Left ventricle myocardium superior (tissue), 1 donor: ENCODE results near the gene SLC2A9. TPM values are rescaled to one million over a fixed set of nuclear protein-coding genes. Genes with fewer than 3 reads are reported as not detected.

Experiments used
- ATAC-seq: fragments of 200-7000 bp; cut with Tn5 transposase; one replicate; pipeline ENCODE4 v1.9.1; 2020; ENCODE audit warnings: mild to moderate bottlenecking, moderate library complexity
- DNase-seq: peaks from one replicate; pipeline ENCODE4 v3.0.0-alpha.2; 2020
- intact Hi-C: fragments of 100-400 bp; cut with micrococcal nuclease; formaldehyde crosslinking; loops from one replicate; pipeline ENCODE4 v1.11.0; 2022
- total RNA-seq: library from RNA; stranded (reverse); fragmentation: NEBNext Ultra II Directional; extraction: Animal tissue kit (Norgen Biotek cat#: 25700); gene quantifications from one replicate; pipeline ENCODE4 v1.2.1, GENCODE V29; 2021
- donor health status: DM: no; HTN: yes; CAD: no; lungs with severe emphysema.

SLC2A9 gene
- total RNA-seq, 1 donor from 2014 or later = 7.1 TPM

DNA sequence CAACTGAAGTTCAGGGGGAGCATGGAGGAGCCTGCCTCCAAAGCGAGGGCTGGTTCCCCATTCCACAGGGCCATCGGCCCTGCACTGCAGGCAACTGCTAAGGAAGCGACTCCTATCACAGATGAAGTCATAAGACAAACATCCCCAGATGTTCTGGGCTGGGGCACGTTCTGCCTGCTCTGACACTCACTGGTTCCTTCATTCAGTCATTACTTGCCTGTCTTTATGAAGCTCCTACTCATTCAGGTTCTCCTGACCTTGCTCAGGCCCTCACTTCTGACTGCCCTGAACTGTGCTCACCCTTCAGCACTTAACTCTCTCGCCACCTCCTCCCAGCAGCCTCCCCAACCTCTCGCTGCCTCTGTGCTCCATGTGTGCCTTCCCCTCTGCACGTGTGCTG is 2.5 kb upstream of the SLC2A9 start:
- no peak for ATAC-seq
- DNase-seq = no peak
- intact Hi-C loops = no loop called here

DNA sequence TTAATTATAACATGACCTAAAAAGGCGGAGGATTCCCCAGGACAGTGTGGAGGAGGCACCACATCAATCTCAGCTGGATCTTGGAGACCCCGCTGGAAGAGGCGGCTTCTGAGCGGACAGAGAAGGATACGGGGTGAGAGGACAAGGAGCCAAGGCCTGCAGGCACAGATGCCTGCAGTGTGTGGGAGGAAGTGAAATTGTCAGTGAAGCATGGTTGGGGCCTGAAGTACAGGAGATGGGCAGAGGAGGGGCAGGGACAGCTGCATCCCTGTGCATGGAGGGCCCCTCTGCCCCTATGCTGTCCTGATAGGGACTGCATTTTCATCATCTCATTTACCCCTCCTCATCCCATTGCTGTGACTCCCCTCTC is 1.7 kb upstream of the SLC2A9 start:
- ATAC-seq (no peak), DNase-seq (no peak)
- intact Hi-C loops = no loop called here

DNA sequence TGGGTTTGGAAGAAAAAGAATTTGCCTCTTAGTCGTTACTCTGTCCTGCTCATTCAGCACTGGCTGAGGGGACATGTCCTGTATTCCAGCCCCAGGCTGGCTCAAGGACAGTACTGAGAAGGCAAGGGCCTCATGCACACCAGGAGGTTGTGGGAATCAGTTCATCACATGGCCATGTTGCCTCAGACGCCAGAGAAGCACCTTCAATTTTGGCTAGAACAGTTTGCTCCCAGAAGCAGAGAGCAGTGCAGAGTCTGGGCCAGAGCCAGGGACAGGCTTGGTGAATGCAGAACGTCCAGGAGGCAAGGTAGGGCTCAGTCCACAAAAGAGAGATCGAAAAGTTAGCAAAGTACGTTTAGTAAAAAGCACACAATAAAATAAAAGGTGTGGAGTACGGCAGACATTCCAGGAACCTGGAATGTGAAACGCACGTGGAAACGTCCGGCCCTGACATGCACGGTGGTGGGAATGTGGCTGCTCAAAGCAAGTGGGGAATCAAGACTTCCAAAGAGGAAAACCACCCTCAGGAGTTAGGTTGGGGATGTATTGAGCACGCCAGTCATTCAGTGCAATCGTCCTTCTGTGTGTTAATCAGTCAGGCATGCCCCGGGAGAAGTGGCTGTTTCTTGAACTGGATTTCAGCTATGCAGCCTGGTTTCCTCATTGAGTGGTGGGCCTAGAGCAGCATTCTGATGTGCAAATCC is 1.2 kb upstream of the SLC2A9 start:
- ATAC-seq (peak; percentile 35), DNase-seq (peak; percentile 68)
- intact Hi-C loops = no loop called here

DNA sequence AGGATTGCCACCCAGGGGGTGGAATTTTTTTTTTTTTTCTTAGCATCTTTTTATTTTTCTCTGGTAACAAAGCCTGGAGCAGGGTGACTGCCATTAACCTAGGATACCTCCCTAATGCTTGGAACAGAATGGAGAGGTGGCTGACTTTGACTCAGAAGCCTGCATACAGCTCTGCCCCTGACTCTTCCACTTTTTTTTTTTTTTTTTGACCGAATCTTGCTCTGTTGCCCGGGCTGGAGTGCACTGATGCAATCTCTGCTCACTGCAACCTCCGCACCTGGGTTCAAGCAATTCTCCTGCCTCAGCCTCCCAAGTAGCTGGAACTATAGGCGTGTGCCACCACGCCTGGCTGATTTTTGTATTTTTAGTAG is 341 bp upstream of the SLC2A9 start:
- DNase-seq = no peak
- intact Hi-C loops = no loop called here
- ATAC-seq = no peak

DNA sequence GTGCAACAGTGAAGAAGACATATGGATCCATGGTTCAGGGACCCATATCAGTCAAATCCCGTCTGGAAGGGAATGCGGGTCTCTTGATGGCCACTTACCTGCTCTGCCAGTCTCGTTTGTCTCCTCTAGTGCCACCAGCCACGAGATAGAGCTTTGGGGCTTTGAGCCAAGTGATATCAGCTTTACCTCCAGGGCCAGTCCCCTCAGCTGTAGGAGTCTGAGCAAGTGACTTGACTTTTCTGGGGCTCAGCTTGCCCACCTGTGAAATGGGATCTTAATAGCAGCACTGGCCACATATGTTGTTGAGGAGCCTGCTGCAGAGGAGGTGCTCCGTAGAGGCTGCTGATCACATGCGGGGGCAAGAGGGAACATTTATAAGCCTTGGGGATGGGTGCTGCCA is 1.2 kb downstream of the SLC2A9 start:
- no peak for DNase-seq
- intact Hi-C loops = no loop called here
- no peak for ATAC-seq

DNA sequence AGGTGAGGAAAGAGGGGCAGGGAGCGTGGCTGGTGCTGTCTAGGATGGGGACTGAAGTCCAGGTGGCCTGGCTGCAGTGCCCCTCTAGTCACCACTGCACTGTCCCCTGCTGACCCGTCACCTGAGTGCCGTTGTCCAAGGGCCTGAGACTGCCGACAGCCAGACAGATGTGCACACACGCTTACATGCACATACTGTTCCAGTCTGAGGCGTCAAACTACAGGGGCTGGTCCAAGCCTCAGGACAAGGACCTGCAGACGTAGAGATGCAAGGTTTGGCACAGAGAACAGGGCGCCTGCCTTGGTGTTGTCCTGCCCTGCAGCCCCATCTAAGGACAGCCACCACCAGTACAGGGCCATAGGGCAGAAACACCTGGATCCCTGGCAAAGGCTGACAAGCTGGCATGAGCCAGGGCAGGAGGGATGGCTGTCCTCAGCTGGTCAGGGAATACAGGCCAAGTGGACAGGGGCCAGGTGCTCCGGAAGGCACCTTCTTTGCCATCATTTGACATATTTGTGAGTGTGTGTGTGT is 1.7 kb downstream of the SLC2A9 start:
- ATAC-seq = peak; percentile 52
- DNase-seq = peak; percentile 62
- intact Hi-C loops = loop anchor here (5.0 kb wide), 1 partner anchor 257 kb away; no protein-coding TSS in a partner anchor

DNA sequence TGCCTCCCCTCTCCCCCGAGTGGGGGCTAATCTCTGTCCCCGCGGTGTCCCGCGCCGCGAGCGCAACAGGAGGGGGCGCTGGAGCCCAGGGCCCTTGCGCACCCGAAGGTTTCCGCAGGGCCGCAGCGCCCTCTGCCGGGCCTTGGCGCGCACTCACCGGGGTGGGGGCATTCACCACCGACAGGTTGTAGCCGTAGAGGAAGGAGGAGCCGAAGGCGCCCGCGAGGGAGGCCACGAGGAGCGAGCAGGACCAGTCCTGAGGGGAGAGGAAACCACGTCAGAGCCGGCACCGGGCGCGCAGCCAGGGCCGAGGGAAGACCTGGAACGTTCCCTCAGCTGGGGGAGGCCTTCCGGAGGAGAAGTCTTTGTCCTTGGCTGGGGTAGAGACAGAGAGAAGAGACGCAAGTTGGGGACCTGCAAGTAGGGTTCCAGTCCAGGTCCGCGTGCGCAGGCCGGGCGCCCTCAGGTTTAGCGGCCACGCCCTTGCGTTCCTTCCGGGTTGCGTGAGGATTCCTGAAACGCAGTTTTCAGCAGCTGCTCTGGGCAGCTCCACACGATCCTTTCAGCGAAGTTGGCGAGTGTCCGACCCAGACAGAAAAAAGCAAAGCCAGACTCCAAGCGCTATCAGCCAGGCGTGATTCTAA is 2.4 kb downstream of the SLC2A9 start:
- intact Hi-C loops = loop anchor here (5.0 kb wide), 1 partner anchor 257 kb away; no protein-coding TSS in a partner anchor
- peak; percentile 93 for ATAC-seq
- peak; percentile 99 for DNase-seq

DNA sequence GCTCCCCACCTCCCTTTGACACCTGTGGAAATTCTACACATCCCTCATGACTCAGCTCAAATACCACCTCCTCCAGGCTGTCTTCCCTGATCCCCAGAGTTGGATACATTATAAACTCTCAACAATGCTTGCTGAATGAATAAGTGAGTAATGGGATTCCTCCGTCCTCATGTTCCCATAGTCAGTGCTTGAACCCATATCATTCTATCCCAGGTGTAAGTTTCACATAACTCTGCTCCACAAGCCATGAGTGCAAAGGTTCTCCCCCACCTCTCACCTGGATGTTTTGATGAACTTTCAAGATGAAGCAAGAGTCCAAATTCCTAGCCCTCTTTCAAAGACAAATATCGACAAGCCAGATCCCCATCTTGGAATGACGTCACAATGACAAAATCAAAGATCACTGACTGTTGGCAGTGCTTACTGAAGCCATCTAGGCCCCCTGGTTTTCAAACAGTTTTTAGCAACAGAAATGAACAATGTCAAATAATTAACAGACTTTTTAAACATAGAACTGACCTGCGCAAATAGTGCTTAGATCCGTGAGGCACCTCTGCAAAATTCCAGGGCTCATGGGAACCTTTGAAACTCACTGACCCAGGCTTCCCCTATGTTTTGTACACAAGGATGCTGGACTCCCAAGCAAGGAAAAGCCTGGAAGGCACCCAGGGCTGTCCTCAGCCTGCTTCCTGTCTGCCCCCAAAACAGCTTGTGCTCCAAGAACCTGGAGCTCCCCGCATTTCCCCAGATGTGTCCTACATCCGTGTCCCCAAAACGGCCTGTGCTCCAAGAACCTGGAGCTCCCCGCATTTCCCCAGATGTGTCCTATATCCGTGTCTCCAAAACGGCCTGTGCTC is 4.0 kb downstream of the SLC2A9 start:
- intact Hi-C loops = loop anchor here (5.0 kb wide), 1 partner anchor 255 kb away; no protein-coding TSS in a partner anchor
- no peak for ATAC-seq
- no peak for DNase-seq

DNA sequence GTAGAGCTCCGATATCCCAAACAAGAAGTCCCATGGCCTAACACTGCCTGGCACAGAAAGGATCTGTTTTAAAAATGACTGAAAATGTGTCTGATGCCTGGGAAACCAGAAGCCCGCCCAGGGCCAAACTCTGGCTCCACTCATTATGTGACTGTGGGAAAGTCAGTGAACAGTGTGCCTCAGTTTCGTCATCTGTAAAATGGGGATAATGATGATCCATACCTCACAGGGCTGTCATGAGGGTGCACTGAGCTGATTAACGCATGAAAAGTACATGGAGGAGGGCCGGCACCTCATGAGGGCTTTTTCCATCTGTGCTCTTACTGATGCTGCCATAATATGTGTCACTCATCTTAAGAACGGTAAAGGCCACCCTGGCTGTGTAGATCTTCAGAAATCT is 5.1 kb downstream of the SLC2A9 start:
- no peak for ATAC-seq
- intact Hi-C loops = loop anchor here (5.0 kb wide), 1 partner anchor 254 kb away; no protein-coding TSS in a partner anchor
- DNase-seq = no peak

DNA sequence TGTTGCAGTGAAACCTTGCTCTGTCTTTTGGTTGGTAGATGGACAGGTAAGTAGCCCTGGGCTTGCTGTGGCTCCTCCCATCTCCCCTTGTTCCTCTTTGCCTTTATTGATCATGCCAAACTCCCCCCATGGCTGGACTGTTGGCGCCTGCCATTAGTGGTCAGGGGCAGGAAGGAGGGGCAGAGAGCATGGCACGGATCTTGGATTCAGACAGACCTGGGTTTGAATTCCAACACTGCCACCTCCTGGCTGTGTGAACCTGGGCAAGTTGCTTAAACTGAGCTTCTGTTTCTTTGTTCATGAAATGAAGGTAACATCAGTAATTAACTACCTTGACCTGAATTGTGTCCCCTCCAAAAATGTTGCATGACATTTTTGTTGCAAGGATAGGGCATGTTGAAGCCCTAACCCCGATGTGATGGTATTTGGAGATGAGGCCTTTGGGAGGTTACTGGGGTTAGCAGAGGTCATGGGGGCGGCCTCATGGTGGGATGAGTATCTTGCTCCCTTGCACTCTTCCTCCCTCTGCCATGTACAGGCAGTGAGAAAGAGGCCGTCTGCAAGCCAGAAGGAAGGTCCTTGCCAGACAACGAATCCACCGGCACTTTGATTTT is 6.0 kb downstream of the SLC2A9 start:
- ATAC-seq (no peak), DNase-seq (no peak)
- intact Hi-C loops = loop anchor here (5.0 kb wide), 1 partner anchor 253 kb away; no protein-coding TSS in a partner anchor

DNA sequence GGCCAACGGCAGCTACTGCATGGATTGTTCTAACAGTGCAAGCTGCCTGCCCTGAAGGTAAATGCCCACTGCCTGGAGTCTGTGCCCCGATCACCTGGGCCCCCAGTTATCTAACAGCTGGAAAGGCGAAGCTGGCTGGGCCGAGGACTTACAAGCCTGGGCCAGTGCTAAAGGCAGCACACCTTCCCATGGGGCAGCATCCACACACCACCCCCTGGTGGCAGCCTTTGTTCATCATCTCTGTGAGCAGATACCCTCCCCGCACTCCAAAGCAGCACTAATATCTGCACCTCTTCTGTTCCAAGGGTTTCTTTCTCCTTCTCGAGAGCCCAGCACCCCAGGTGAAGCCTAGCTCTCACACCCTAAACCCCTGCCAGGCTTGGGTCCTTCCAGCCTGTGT is 7.6 kb downstream of the SLC2A9 start:
- intact Hi-C loops = no loop called here
- peak; percentile 62 for ATAC-seq
- peak; percentile 69 for DNase-seq

DNA sequence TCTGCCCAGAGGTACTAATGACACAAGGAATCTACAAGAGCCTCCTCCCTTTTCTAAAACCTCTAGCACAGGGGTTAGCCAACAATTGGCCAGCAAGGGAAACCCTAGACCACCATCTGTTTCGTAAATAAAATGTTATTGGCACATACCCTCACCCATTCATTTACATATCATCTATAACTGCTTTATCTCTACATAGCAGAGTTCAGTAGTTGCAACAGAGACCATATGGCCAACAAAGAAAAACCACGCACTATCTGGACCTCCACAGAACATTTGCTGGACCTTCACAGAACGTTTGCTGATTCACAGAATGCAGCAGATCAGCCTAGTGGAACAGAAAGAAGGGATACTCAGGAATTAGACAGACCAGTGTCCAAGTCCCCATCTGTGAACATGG is 9.4 kb downstream of the SLC2A9 start:
- intact Hi-C loops = no loop called here
- ATAC-seq (no peak), DNase-seq (no peak)

DNA sequence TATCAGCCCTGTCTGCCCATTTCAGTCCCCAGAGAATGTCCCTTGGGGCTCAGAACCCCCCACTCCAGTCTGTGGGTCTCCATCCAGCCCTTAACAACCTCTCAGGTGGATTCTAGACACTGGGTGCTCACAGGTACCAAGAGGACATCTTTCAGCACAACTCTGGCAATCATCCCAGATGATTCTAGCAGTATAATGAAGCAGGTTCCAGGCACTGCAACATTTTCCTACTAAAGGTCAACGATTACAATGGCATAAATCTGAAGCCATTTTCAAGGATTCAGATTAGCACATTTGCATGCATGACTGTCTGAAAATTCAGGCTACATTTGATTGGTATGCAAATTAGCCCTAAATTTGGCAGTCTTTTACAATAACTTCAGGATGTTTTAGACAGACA is 10.0 kb downstream of the SLC2A9 start:
- DNase-seq (no peak), ATAC-seq (no peak)
- intact Hi-C loops = no loop called here

DNA sequence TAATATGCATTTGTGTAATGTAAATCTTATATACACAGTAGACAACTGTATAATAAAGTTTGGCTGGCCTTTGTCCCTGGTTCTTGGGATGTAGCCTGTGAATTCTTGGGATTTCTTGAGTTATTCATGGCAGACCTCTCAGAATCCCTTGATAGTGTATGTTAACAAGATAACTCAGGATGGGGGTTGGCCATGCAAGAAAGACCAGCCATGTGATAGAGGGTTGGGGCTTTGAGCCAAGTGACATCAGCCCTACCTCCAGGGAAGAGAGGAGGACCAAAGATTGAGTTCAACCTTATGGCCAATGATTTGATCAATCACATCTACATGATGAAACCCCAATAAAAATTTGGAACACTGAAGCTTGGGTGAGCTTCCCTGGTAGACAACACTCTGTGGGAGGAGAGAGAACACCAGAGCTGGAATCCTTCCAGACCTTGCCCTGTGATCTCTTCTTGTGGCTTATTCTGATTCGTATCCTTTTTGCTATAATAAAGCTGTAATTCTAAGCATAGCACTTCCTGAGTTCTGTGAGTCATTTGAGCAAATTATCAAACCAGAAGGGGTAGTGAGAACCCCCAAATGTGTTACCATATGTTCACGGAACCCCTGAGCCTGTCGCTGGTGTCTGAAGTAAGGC is 11.3 kb downstream of the SLC2A9 start:
- ATAC-seq = no peak
- no peak for DNase-seq
- intact Hi-C loops = no loop called here

DNA sequence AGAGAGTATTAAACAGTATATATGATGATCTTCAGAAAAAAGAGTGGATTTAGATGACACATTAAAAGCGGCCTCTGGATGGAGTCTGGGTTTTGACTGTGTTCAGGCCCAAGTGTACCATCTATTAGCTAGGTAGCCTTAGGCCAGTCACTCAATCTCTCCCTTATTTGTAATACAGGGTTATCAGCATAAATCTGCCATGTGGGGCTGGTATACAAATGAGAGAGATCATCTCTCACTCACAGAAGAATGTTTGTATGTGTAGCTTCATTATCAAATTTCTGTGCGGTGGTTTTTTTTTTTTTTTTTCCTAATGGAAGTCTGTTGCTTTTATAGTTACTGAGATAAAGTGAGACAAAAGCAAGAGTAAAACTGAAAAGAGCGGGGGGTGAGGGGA is 12.7 kb downstream of the SLC2A9 start:
- no peak for DNase-seq
- ATAC-seq = no peak
- intact Hi-C loops = no loop called here

DNA sequence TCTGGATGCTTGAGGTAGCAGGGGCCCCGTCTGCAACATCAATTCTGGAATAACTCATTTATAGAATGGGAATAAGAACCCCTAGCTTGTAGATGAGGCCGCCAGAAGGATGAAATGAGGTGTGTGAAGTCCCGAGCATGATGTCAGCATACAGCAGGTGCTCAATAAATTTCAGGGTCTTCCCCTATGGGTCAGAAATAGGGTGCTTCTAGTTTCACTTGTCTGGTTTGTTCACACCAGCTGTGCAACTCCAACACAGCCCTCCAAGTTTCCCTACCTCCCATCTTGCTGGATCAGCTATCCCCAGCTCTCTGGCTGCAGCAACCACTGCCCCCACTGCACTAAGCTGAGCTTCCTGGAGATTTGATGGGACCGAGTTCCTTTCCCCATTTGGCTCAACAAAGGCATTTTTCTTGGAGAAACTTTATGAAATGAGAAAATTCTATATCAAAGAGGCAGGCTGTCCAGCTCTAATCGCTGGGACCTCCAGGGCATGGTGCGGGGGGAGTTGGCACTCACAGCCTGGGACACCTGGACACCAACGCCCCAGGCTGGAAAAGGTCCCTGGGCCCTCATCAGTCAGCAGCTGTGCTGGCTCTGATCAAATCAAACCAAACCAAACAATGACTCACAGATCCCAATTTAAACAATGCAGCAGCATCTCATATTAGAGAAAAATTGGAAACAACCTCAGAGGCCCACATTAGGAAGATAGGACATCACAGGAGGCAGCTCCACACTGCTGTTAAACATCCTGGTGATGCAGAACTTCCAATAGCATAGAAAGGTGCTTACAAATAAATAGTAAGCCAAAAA is 13.3 kb downstream of the SLC2A9 start:
- ATAC-seq (peak; percentile 67), DNase-seq (peak; percentile 41)
- intact Hi-C loops = no loop called here

DNA sequence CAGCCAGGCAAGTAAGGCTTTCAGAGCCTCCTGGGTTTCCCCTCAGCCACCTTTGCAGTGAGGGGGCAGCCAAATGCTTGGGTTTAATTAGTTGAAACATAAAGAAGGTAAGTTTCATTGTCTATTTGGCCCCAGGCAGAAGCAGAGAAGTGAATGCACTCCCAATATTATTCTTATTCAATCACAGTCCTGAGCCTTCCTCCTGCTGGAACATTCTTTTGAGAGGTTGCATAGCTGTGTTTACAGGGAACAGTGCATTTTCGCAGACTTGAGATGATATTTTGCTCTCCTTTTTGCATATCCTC is 13.9 kb downstream of the SLC2A9 start:
- no peak for DNase-seq
- intact Hi-C loops = no loop called here
- no peak for ATAC-seq
